IMR-90 (cell line): ENCODE measurements around the gene GUCY1B1. TPM values are rescaled to one million over a fixed set of nuclear protein-coding genes. Genes with fewer than 3 reads are reported as not detected.

Source experiments
- ATAC-seq: fragments of 200-7000 bp; cut with Tn5 transposase; 2 replicates; pipeline ENCODE4 v1.9.1; 2020; ENCODE audit warnings: low read depth, mild to moderate bottlenecking, moderate library complexity
- BruUV-seq: library from RNA; stranded (reverse); fragments of 400-500 nt; replicated peaks from 2 replicates; lab custom pipeline; 2021; lab: Mats Ljungman, UMichigan
- CTCF ChIA-PET: fragments of 300-600 bp; formaldehyde crosslinking; extraction: SDS; loops from one replicate; lab custom pipeline; 2021; ENCODE audit warnings: antibody characterized with exemption; lab: Yijun Ruan, JAX
- POLR2A ChIA-PET: fragments of 300-600 bp; sonication (Branson Sonifier 250); formaldehyde crosslinking; loops from one replicate; lab custom pipeline; 2022; ENCODE audit warnings: antibody characterized with exemption; ENCODE audit not compliant: unreplicated experiment; lab: Charles Lee
- DNase-seq: peaks from one replicate; pipeline ENCODE4 v3.0.0; 2013
- H2AFZ ChIP-seq: replicated peaks from 2 replicates; pipeline ENCODE3; 2013; ENCODE audit warnings: low read length, mild to moderate bottlenecking; ENCODE audit not compliant: poor library complexity
- H2AK5ac ChIP-seq: 2 replicates; pipeline ENCODE4 v1.6.1; 2013; ENCODE audit warnings: low read depth, low read length, inconsistent platforms
- H2AK9ac ChIP-seq: replicated peaks from 2 replicates; pipeline ENCODE3; 2013; ENCODE audit warnings: mild to moderate bottlenecking, low read depth, low read length, moderate library complexity; ENCODE audit not compliant: poor library complexity
- H2BK120ac ChIP-seq: 2 replicates; pipeline ENCODE4 v1.6.1; 2013; ENCODE audit warnings: low read depth, low read length, inconsistent platforms
- H2BK15ac ChIP-seq: 3 replicates; pipeline ENCODE4 v1.6.1; 2013; ENCODE audit warnings: low read depth, low read length, inconsistent platforms
- H2BK20ac ChIP-seq: 2 replicates; pipeline ENCODE4 v1.6.1; 2013; ENCODE audit warnings: low read depth, mild to moderate bottlenecking, inconsistent platforms, low read length, moderate library complexity
- H2BK5ac ChIP-seq: 2 replicates; pipeline ENCODE4 v1.6.1; 2013; ENCODE audit warnings: mild to moderate bottlenecking, low read depth, low read length, inconsistent platforms; ENCODE audit not compliant: poor library complexity, severe bottlenecking
- H3K14ac ChIP-seq: replicated peaks from 2 replicates; pipeline ENCODE4 v1.6.1; 2013; ENCODE audit warnings: low read depth, low read length, inconsistent platforms
- H3K18ac ChIP-seq: 2 replicates; pipeline ENCODE4 v1.6.1; 2013; ENCODE audit warnings: low read depth, low read length, control low read depth
- H3K23ac ChIP-seq: 2 replicates; pipeline ENCODE4 v1.6.1; 2013; ENCODE audit warnings: low read depth, low read length, inconsistent platforms
- H3K27ac ChIP-seq: 2 replicates; pipeline ENCODE4 v1.5.1; 2013; ENCODE audit warnings: mild to moderate bottlenecking, control low read depth, low read length; ENCODE audit not compliant: insufficient read depth
- H3K27me3 ChIP-seq: 2 replicates; pipeline ENCODE4 v1.6.1; 2013; ENCODE audit warnings: low read length; ENCODE audit not compliant: control insufficient read depth, insufficient read depth
- H3K36me3 ChIP-seq: 2 replicates; pipeline ENCODE4 v1.6.1; 2013; ENCODE audit warnings: low read length, mixed read lengths; ENCODE audit not compliant: control insufficient read depth, insufficient read depth
- H3K4ac ChIP-seq: 2 replicates; pipeline ENCODE4 v1.6.1; 2013; ENCODE audit warnings: low read depth, low read length, inconsistent platforms
- H3K4me1 ChIP-seq: 2 replicates; pipeline ENCODE4 v1.6.1; 2013; ENCODE audit warnings: low read length, mixed read lengths; ENCODE audit not compliant: control insufficient read depth, insufficient read depth
- H3K4me2 ChIP-seq: 2 replicates; pipeline ENCODE4 v1.6.1; 2013; ENCODE audit warnings: low read depth, mild to moderate bottlenecking, control low read depth, low read length, moderate library complexity
- H3K4me3 ChIP-seq: 2 replicates; pipeline ENCODE4 v1.5.1; 2013; ENCODE audit warnings: low read depth, mild to moderate bottlenecking, control low read depth, low read length, moderate library complexity; ENCODE audit not compliant: insufficient read depth
- H3K56ac ChIP-seq: 2 replicates; pipeline ENCODE4 v1.6.1; 2013; ENCODE audit warnings: low read length, inconsistent platforms; ENCODE audit not compliant: insufficient read depth; ENCODE audit errors: extremely low read depth
- H3K79me1 ChIP-seq, 2 experiments: 2 replicates each; pipeline ENCODE4 v1.6.1; 2013; ENCODE audit warnings: low read length in 2 of 2, inconsistent platforms in 1 of 2, low read depth in 1 of 2
- H3K9ac ChIP-seq: 2 replicates; pipeline ENCODE4 v1.6.1; 2013; ENCODE audit warnings: low read depth, low read length, control low read depth
- H3K9me1 ChIP-seq: 2 replicates; pipeline ENCODE4 v1.6.1; 2013; ENCODE audit warnings: low read length, inconsistent platforms; ENCODE audit not compliant: insufficient read depth
- H3K9me3 ChIP-seq: 2 replicates; pipeline ENCODE4 v1.6.1; 2013; ENCODE audit warnings: low read length; ENCODE audit not compliant: control insufficient read depth, insufficient read depth
- H4K20me1 ChIP-seq: 2 replicates; pipeline ENCODE4 v1.6.1; 2013; ENCODE audit warnings: low read length, inconsistent platforms; ENCODE audit not compliant: insufficient read depth
- H4K5ac ChIP-seq: 2 replicates; pipeline ENCODE4 v1.6.1; 2013; ENCODE audit warnings: mild to moderate bottlenecking, low read depth, low read length, control low read depth
- H4K8ac ChIP-seq, 2 experiments: 2 replicates each; pipeline ENCODE4 v1.6.1; 2013; ENCODE audit warnings: low read depth in 2 of 2, low read length in 2 of 2, control low read depth in 1 of 2, inconsistent platforms in 1 of 2
- H4K91ac ChIP-seq: 2 replicates; pipeline ENCODE4 v1.6.1; 2013; ENCODE audit warnings: low read depth, low read length, inconsistent platforms; ENCODE audit not compliant: insufficient read depth
- BHLHE40 ChIP-seq: fragments of 150-350 bp; IDR thresholded peaks from 2 replicates; pipeline ENCODE4 v1.6.1; 2016; ENCODE audit warnings: mild to moderate bottlenecking, low read depth, low read length
- CHD1 ChIP-seq: IDR thresholded peaks from 2 replicates; pipeline ENCODE4 v1.6.1; 2012; ENCODE audit warnings: low read depth, low read length, improper control_type of control experiment
- MAFK ChIP-seq: IDR thresholded peaks from 2 replicates; pipeline ENCODE4 v1.6.1; 2012; ENCODE audit warnings: low read depth, low read length, improper control_type of control experiment
- MXI1 ChIP-seq: IDR thresholded peaks from 2 replicates; pipeline ENCODE4 v1.6.1; 2012; ENCODE audit warnings: low read depth, mild to moderate bottlenecking, low read length, moderate library complexity, borderline replicate concordance
- RCOR1 ChIP-seq: IDR thresholded peaks from 2 replicates; pipeline ENCODE4 v1.6.1; 2012; ENCODE audit warnings: mild to moderate bottlenecking, low read length, improper control_type of control experiment; ENCODE audit not compliant: insufficient replicate concordance
- RFX5 ChIP-seq: IDR thresholded peaks from 2 replicates; pipeline ENCODE4 v1.8.0; 2012; ENCODE audit warnings: low read depth, mild to moderate bottlenecking, low read length, moderate library complexity
- SMC3 ChIP-seq: fragments of 150-350 bp; IDR thresholded peaks from 2 replicates; pipeline ENCODE4 v1.6.1; 2016; ENCODE audit warnings: low read depth, mild to moderate bottlenecking, antibody characterized with exemption, low read length, moderate library complexity
- dilution Hi-C: fragments of 300-500 bp; cut with HindIII; formaldehyde crosslinking; loops from one replicate; pipeline ENCODE4 v1.14.3; 2018; ENCODE audit warnings: low sequenced_read_pairs; ENCODE audit not compliant: unreplicated experiment
- in situ Hi-C: fragments of 300-500 bp; cut with MboI; formaldehyde crosslinking; loops from 3 replicates; pipeline ENCODE4 v1.14.3; 2019; ENCODE audit warnings: low sequenced_read_pairs, inconsistent platforms, mixed read lengths
- intact Hi-C: fragments of 100-400 bp; cut with micrococcal nuclease; formaldehyde crosslinking; loops from 2 replicates; pipeline ENCODE4 v1.10.0; 2022
- polyA plus RNA-seq, 3 experiments: library from polyadenylated mRNA; depleted of rRNA; stranded (reverse); fragments of >200 nt; gene quantifications; 2 replicates each; pipeline ENCODE4 v1.2.3, GENCODE V29; 2012; ENCODE audit warnings: low replicate concordance in 1 of 3
- total RNA-seq: library from RNA; depleted of rRNA; stranded (reverse); fragments of >200 nt; gene quantifications from 2 replicates; pipeline ENCODE4 v1.2.3, GENCODE V29; 2012

Gene GUCY1B1
- total and polyA plus RNA-seq, 2 of the 4 experiments (the other 2 are of a cell fraction) = 2.9 to 3.8 TPM

DNA sequence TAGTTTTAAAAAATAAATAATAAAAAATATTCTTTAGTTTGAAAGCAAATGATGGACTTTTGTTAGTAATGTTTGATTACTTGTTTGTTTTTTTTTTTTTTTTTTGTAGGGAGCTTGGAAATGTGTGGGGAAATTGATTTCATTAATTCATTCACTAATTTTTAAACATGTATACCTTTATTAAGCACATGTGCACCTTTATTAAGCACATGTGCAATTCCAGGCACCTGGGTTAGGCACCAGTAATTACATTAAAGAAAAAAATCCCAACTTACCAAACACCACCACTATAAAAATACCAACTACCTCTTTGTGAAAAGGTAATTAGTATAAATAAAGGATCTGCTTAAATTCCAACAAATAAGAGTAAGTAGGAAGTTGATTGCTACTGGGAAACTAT, 9.5 kb downstream of the GUCY1B1 start:
- Histone ChIP-seq H3K36me3 (no peaks in the 10 kb centered on the region; the same call in 1 of the 2 replicates), H3K79me1 (no peaks in the 10 kb centered on the region), H2BK5ac (no peak overlapping the region), H3K4me3 (no peak overlapping the region), H2BK15ac (no peak overlapping the region), H2BK120ac (no peak overlapping the region), H3K9me1 (no peaks in the 10 kb centered on the region), H3K27me3 (no peaks in the 10 kb centered on the region), H3K4ac (no peak overlapping the region), H3K4me1 (peaks cover 3% of the 10 kb centered on the region; the same call in 1 of the 2 replicates), H4K5ac (no peak overlapping the region), H2AK5ac (no peak overlapping the region), H3K14ac (no peak overlapping the region), H3K23ac (no peak overlapping the region), H2BK20ac (no peak overlapping the region), H4K91ac (no peak overlapping the region), H3K56ac (no peak overlapping the region), H2AFZ (no peak overlapping the region), H3K9ac (no peak overlapping the region), H3K4me2 (no peak overlapping the region), H3K27ac (no peak overlapping the region), H2AK9ac (no peak overlapping the region), H4K8ac (no peak overlapping the region), H4K20me1 (no peaks in the 10 kb centered on the region), H3K9me3 (no peaks in the 10 kb centered on the region), H3K18ac (no peak overlapping the region)
- POLR2A ChIA-PET = no interaction called here
- no peak for ATAC-seq
- dilution Hi-C loops (no loop called here), intact Hi-C loops (loop anchor here (5.0 kb wide), 1 partner anchor 101 kb away; the partner anchor contains the start of gene GUCY1A1), in situ Hi-C loops (no loop called here)
- CTCF ChIA-PET = no interaction called here
- DNase-seq = no peak
- no TSS peak for BruUV-seq
- TF ChIP-seq RCOR1 (no peak), MAFK (no peak), MXI1 (no peak), SMC3 (no peak), CHD1 (no peak), BHLHE40 (no peak), RFX5 (no peak)
